Keratinocyte (primary cell): ENCODE measurements around the gene DLG5. TPM values are rescaled to one million over a fixed set of nuclear protein-coding genes. Genes with fewer than 3 reads are reported as not detected.

Experiments
- DNase-seq: peaks from one replicate; pipeline ENCODE4 v3.0.0-alpha.2; 2011; ENCODE audit warnings: low read depth, missing footprints, low spot score
- FAIRE-seq: peaks from 2 replicates; lab custom pipeline; 2011; peaks lifted over from hg19 to GRCh38; lab: Jason Lieb, UNC
- H2AFZ ChIP-seq: 2 replicates; pipeline ENCODE4 v1.6.0; 2012; ENCODE audit warnings: low read length, control low read depth, inconsistent platforms; ENCODE audit not compliant: control insufficient read depth
- H3K27ac ChIP-seq: 2 replicates; pipeline ENCODE4 v1.5.1; 2011; ENCODE audit warnings: low read length; ENCODE audit not compliant: control insufficient read depth, insufficient read depth
- H3K27me3 ChIP-seq: 3 replicates; pipeline ENCODE4 v1.6.0; 2011; ENCODE audit warnings: low read length; ENCODE audit not compliant: control insufficient read depth, insufficient read depth; ENCODE audit errors: extremely low read depth
- H3K36me3 ChIP-seq, 2 experiments: 2 replicates in 1 of 2; 3 replicates in 1 of 2; pipeline ENCODE4 v1.5.1; 2011; ENCODE audit warnings: low read length in 2 of 2, mild to moderate bottlenecking in 1 of 2; ENCODE audit not compliant: control insufficient read depth in 2 of 2, insufficient read depth in 2 of 2; ENCODE audit errors: extremely low read depth in 1 of 2
- H3K4me1 ChIP-seq: 3 replicates; pipeline ENCODE4 v1.5.1; 2011; ENCODE audit warnings: low read length; ENCODE audit not compliant: control insufficient read depth, insufficient read depth; ENCODE audit errors: extremely low read depth
- H3K4me2 ChIP-seq: 3 replicates; pipeline ENCODE4 v1.6.0; 2011; ENCODE audit warnings: low read depth, low read length; ENCODE audit not compliant: control insufficient read depth, insufficient read depth; ENCODE audit errors: extremely low read depth
- H3K4me3 ChIP-seq, 3 experiments: fragments of 200-600 bp in 1 of 3; sonication (generic) in 1 of 3; 2 replicates in 2 of 3; 3 replicates in 1 of 3; pipeline ENCODE4 v1.5.1; 2011 to 2016; ENCODE audit warnings: low read length in 3 of 3, mild to moderate bottlenecking in 3 of 3, control low read depth in 2 of 3, inconsistent platforms in 1 of 3, low read depth in 1 of 3, mixed read lengths in 1 of 3, mixed run types in 1 of 3, moderate library complexity in 1 of 3; ENCODE audit not compliant: control insufficient read depth in 2 of 3, insufficient read depth in 2 of 3; ENCODE audit errors: extremely low read depth in 1 of 3
- H3K79me2 ChIP-seq: 2 replicates; pipeline ENCODE4 v1.6.0; 2012; ENCODE audit warnings: low read length; ENCODE audit not compliant: control insufficient read depth, insufficient read depth
- H3K9ac ChIP-seq: 3 replicates; pipeline ENCODE4 v1.6.0; 2011; ENCODE audit warnings: low read length; ENCODE audit not compliant: control insufficient read depth, insufficient read depth; ENCODE audit errors: extremely low read depth
- H3K9me1 ChIP-seq: 3 replicates; pipeline ENCODE4 v1.6.0; 2011; ENCODE audit warnings: low read length; ENCODE audit not compliant: control insufficient read depth, insufficient read depth; ENCODE audit errors: extremely low read depth
- H3K9me3 ChIP-seq: 2 replicates; pipeline ENCODE4 v1.5.1; 2012; ENCODE audit warnings: low read depth, low read length; ENCODE audit not compliant: control insufficient read depth
- H4K20me1 ChIP-seq: 3 replicates; pipeline ENCODE4 v1.6.0; 2011; ENCODE audit warnings: low read length; ENCODE audit not compliant: control insufficient read depth, insufficient read depth; ENCODE audit errors: extremely low read depth
- CTCF ChIP-seq, 3 experiments: IDR thresholded peaks in 1 of 3; conservative IDR thresholded peaks in 1 of 3; optimal IDR thresholded peaks in 1 of 3; 2 replicates in 2 of 3; 3 replicates in 1 of 3; pipeline versions ENCODE3 to v1.5.1; 2011; ENCODE audit warnings: low read length in 3 of 3, mild to moderate bottlenecking in 3 of 3, moderate library complexity in 2 of 3, control low read depth in 1 of 3, inconsistent platforms in 1 of 3; ENCODE audit not compliant: insufficient read depth in 2 of 3; ENCODE audit errors: extremely low read depth in 1 of 3
- EZH2 ChIP-seq: IDR thresholded peaks from one replicate; pipeline ENCODE4 v1.6.1; 2012; ENCODE audit warnings: inconsistent platforms, mild to moderate bottlenecking, low read length, moderate library complexity
- dilution Hi-C: fragments of 300-500 bp; cut with MboI; formaldehyde crosslinking; loops from one replicate; pipeline ENCODE4 v1.7.0; 2020; ENCODE audit warnings: low sequenced_read_pairs; ENCODE audit not compliant: extremely low pct_ligation_motif_present
- polyA plus RNA-seq, 5 experiments: library from polyadenylated mRNA; depleted of rRNA in 3 of 5; stranded (reverse) in 3 of 5; stranded (forward) in 1 of 5; unstranded in 1 of 5; fragments of >200 nt; gene quantifications; 1 replicate in 1 of 5; 2 replicates in 3 of 5; 3 replicates in 1 of 5; pipeline versions ENCODE4 v1.2.1 to v1.2.3, GENCODE V29; 2011 to 2012; ENCODE audit warnings: missing spikeins in 2 of 5, low read depth in 1 of 5, low replicate concordance in 1 of 5

The DLG5 gene
- polyA plus RNA-seq, 1 donor (not counting 4 experiments of a cell fraction or from before 2014, with no cell fraction given), result 17.2 TPM

- dilution Hi-C loops, result no loop called here
- H3K4me1 ChIP-seq, result peaks cover 8% of the 10 kb centered on the region
- H2AFZ ChIP-seq, result no peak overlapping the region
- no peak for DNase-seq
- no peaks in the 10 kb centered on the region for H3K9me3 ChIP-seq
- peak overlapping the region; percentile 6 for H3K4me2 ChIP-seq
- no peak overlapping the region for H3K9ac ChIP-seq
- H3K4me3 ChIP-seq, result no peak overlapping the region
- no peak for TF ChIP-seq EZH2
- TF ChIP-seq CTCF (optimal IDR thresholded peaks at IDR 0.05 in 1 of 3, IDR thresholded peaks at IDR 0.05 in 1 of 3, conservative IDR thresholded peaks at IDR 0.05 in 1 of 3; ENCODE audit: extremely low read depth in 1 of 3, insufficient read depth in 2 of 3, low read length in 3 of 3), result no peak
- H4K20me1 ChIP-seq, result no peaks in the 10 kb centered on the region
- no peak overlapping the region for H3K27ac ChIP-seq
- no peaks in the 10 kb centered on the region for H3K9me1 ChIP-seq
- H3K27me3 ChIP-seq, result no peaks in the 10 kb centered on the region
- H3K36me3 ChIP-seq, result peaks cover 0 to 3% of the 10 kb centered on the region in 2 experiments
- no peaks in the 10 kb centered on the region for H3K79me2 ChIP-seq
- no peak for FAIRE-seq
Measured at GRCh38 chr10:77970869-77971803, 44.6 kb upstream of the DLG5 start.

- TF ChIP-seq EZH2 (no peak), CTCF (optimal IDR thresholded peaks at IDR 0.05 in 1 of 3, IDR thresholded peaks at IDR 0.05 in 1 of 3, conservative IDR thresholded peaks at IDR 0.05 in 1 of 3; ENCODE audit: extremely low read depth in 1 of 3, insufficient read depth in 2 of 3, low read length in 3 of 3) (no peak)
- dilution Hi-C loops, result no loop called here
- Histone ChIP-seq H3K9ac (no peak overlapping the region), H4K20me1 (no peaks in the 10 kb centered on the region), H3K79me2 (no peaks in the 10 kb centered on the region), H2AFZ (no peak overlapping the region), H3K4me2 (no peak overlapping the region), H3K36me3 (no peaks in the 10 kb centered on the region), H3K27ac (no peak overlapping the region), H3K4me1 (peaks cover 13% of the 10 kb centered on the region), H3K9me3 (no peaks in the 10 kb centered on the region), H3K9me1 (no peaks in the 10 kb centered on the region), H3K4me3 (no peak overlapping the region), H3K27me3 (no peaks in the 10 kb centered on the region)
- FAIRE-seq, result no peak
- DNase-seq, result no peak
Measured at GRCh38 chr10:77969114-77969513, 42.6 kb upstream of the DLG5 start.
